ENCODE data around the gene NR1I3.

DNA sequence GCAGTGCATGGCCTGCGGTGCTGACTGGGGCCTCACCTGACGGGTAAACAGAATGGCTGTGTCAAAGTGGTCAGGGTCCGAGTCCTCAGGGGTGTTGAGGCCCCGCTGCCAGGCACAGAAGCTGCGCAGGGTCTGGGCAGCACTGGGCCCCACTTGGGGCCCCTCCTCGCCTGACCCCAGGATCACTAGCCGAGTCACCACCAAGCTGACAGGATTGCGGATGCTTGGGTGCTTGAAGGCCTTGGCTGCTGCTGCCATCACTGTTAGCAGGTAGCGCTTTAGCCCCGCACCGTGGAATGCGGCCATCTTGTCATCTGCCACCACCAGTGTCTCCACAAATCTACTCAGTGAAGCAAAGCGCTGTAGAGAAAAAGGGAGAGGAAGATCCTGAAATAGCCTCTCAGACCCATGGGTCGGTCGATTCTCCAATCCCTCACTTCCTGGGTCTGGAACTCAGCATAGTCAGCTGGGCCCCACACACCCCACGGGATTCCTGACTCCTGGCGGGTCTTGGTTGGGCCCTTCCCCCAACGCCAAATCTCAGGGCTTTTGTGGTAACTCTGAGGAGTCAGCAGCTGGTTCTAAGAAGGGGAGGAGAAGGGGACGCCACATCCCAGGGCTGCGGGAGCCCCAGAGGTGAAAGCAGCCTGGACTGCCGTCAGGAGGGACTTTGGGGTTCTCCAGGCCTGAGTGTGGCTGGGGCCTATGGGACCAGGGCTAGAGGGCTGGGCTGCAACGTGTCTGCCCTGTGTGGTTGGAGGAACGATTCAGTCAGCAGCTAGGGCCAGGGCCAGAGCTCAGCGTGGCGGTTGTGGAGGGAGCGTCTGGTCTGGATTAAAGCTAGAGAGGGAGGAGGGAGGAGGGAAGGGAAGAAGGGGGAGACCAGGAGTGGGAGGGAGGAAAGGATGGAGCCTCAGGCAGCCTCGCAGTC, 41.2 kb downstream of the NR1I3 start:
- no peak for TF ChIP-seq SP1 (IDR thresholded peaks at IDR 0.05)
- TF ChIP-seq FOXK2 (IDR thresholded peaks at IDR 0.05), result no peak

Measured in HEK293T (cell line).